ENCODE measurements around the gene WWOX.

GRCh38 chr16:78795433-78795832 is 696.0 kb downstream of the WWOX start:
- TF ChIP-seq TCF12 (IDR thresholded peaks at IDR 0.05; ENCODE audit: low read depth, low read length) (no peak), EP300 (IDR thresholded peaks at IDR 0.05; ENCODE audit: borderline replicate concordance in 1 of 2, low read depth in 2 of 2, low read length in 2 of 2) (no peak), EZH2 (IDR thresholded peaks at IDR 0.05; ENCODE audit: low read depth, low read length, severe bottlenecking) (no peak), CTCF (IDR thresholded peaks at IDR 0.05; ENCODE audit: control extremely low read depth in 1 of 3, insufficient read depth in 1 of 3, low read depth in 1 of 3, low read length in 3 of 3) (no peak), SIN3A (conservative IDR thresholded peaks at IDR 0.05 in 1 of 2, IDR thresholded peaks at IDR 0.05 in 1 of 2; ENCODE audit: low read depth in 1 of 2, low read length in 2 of 2) (no peak)
- TF ChIP-seq, protein P1, sequence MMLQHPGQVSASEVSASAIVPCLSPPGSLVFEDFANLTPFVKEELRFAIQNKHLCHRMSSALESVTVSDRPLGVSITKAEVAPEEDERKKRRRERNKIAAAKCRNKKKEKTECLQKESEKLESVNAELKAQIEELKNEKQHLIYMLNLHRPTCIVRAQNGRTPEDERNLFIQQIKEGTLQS (IDR thresholded peaks at IDR 0.05; ENCODE audit: insufficient read depth, low read depth, low read length) = no peak
- TF ChIP-seq, protein P2, sequence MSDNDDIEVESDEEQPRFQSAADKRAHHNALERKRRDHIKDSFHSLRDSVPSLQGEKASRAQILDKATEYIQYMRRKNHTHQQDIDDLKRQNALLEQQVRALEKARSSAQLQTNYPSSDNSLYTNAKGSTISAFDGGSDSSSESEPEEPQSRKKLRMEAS (IDR thresholded peaks at IDR 0.05) = no peak
- TF ChIP-seq, protein P3, sequence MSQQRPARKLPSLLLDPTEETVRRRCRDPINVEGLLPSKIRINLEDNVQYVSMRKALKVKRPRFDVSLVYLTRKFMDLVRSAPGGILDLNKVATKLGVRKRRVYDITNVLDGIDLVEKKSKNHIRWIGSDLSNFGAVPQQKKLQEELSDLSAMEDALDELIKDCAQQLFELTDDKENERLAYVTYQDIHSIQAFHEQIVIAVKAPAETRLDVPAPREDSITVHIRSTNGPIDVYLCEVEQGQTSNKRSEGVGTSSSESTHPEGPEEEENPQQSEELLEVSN (IDR thresholded peaks at IDR 0.05) = no peak

Data from H1 (cell line).